GM19035 (cell line): Measurements from ENCODE around the gene CABP5.
"Not testable (repeated sequence)": the region's sequence is repeated elsewhere in the genome, so short reads cannot be mapped to it uniquely, and the experiment has no call there.

Experiments used
- ATAC-seq: cut with Tn5 transposase; IDR thresholded peaks from one replicate; pipeline ENCODE4 v1.9.1; 2021; ENCODE audit not compliant: unreplicated experiment

The CABP5 gene

GRCh38 chr19:48043675-48044258 lies at the start of gene CABP5:
CABP5 (minus strand) TSS chr19:48044079; CDS start chr19:48043922, 157 bp downstream.
- no peak for ATAC-seq

- ATAC-seq, result not testable (repeated sequence)
These were observed 47.3 kb upstream of the CABP5 start for GRCh38 chr19:48091111-48091718.

GRCh38 chr19:48090281-48090802 lies 46.5 kb upstream of the CABP5 start:
- ATAC-seq, result no peak

DNA sequence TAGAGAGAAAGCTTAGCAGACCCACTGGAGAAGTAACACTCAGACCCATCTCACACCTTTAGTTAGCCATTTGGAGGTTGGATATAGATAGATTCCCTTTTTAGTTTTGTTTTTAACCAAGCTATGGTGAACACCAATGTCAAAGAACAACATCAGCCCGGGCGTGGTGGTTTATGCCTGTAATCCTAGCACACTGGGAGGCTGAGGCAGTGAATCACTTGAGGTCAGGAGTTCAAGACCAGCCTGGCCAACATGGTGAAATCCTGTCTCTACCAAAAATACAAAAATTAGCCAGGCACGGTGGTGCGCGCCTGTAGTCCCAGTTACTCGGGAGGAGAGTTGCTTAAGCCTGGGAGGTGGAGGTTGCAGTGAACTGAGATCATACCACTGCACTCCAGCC lies 45.1 kb upstream of the CABP5 start:
- ATAC-seq, result not testable (repeated sequence)

DNA sequence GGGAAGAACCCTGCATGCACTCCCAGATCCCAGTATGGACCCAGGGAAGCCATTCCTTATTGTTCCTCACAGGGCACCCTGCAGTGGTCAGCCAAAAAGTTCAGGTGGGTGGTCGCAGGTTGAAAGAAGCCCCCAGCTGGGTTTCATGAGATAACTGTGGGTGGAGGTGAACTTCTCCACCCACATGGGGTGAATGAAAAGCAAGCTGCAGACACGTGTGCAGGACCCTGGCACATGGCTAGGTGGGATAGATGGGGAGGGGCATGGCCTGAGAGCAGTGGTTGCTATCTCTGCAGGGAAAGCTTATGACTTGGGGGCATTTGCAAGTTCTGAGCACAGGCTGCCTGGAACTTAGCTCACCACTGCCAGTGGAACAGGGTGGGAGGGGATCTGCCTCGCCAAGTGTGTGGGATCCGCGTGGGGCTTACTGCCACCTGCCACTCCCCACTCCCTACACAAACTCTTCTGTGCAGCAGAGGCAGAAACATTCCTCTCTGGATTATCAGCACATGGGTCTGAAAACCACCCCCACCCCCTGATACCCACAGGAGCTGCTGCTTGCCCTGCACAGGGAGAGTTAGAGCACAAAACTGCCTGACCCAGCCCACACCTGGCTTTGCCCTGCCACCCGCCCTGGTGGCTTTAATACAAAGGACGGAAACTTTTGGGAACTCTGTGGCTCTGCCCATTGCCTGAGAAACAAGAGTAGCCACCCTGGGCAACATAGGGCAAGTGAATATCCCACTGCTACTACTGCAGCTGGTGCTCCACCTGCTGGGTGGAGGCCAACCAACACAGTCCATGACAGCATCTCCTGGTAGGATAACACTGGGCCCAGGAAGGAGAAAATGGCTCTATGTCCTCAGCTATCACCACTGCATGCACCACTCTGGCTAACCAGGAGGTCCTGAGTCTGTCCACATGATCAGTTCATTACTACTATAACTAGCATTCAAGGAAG lies 42.3 kb upstream of the CABP5 start:
- no peak for ATAC-seq

GRCh38 chr19:48085076-48085475 lies 41.2 kb upstream of the CABP5 start:
- no peak for ATAC-seq

DNA sequence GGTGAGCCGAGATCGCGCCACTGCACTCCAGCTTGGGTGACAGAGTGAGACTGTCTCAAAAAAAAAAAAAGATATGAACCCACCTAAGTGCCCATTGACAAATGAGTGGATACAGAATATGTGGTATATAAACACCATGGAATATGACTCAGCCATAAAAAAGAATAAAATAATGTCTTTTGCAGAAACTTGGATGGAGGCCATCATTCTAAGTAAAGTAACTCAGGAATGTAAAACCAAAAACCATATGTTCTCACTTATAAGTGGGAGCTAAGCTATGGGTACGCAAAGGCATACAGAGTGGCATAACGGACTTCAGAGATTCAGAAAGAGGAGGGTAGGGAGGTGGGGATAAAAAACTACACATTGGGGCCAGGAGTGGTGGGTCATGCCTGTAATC lies 37.2 kb upstream of the CABP5 start:
- ATAC-seq, result no peak

DNA sequence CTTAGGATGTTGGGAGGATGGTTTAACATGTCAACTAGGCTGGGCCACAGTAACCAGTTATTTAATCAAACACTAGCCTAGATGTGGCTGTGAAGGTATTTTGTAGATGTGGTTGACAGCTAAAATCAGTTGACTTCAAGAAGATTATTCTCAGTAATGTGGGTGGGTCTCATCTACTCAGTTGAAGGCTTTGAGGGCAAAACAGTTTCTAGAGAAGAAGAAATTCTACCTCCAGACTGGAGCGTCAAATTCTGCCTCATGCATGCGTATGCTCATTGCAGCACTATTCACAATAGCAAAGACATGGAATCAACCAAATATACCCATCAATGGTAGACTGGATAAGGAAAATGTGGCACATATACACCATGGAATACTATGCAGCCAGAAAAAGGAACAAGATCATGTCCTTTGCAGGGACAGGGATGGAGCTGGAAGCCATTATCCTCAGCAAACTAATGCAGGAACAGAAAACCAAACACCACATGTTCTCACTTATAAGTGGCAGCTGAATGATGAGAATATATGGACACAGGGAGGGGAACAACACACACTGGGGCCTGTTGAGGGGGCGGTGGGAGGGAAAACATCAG lies 26.4 kb upstream of the CABP5 start:
- not testable (repeated sequence) for ATAC-seq

- ATAC-seq, result no peak
These were observed 25.6 kb upstream of the CABP5 start for GRCh38 chr19:48069435-48069834.

DNA sequence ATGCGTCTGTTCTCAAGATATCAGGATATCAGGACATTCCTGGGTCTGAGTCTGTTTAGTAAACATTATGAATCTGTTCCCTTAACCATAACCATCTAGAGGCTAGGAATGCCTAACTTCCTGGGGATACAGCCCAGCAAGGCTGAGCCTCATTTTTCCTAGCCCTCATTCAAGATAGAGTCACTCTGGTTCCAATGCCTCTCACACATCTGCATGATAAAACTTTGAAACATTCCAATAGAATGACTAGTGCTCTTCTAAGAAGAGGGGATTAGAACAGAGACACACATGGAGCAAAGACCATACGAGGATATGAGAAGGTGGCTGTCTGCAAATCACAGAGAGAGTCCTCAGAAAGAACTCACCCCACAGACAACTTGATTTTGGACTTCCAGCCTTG lies 20.6 kb upstream of the CABP5 start:
- no peak for ATAC-seq

GRCh38 chr19:48061401-48062344 lies 17.8 kb upstream of the CABP5 start:
- ATAC-seq, result no peak

DNA sequence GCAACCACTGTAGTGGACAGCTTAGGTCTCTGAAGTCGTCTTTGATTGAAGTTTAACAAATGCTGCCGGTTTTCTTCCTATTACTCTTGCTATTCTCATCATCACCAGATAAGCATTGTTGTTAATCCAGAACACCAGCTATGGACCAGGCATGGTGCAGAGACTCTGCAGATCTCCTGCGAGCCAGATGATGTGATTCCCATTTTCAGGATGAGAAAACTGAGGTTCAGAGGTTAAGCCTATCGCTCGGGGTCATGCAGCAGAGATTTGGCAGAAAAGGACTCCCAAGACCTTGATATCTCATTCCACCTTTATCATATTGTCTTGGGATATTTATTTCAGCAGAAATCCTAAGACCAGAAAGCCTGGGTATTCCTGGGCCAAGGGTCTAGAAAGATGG lies 16.5 kb upstream of the CABP5 start:
- no peak for ATAC-seq

DNA sequence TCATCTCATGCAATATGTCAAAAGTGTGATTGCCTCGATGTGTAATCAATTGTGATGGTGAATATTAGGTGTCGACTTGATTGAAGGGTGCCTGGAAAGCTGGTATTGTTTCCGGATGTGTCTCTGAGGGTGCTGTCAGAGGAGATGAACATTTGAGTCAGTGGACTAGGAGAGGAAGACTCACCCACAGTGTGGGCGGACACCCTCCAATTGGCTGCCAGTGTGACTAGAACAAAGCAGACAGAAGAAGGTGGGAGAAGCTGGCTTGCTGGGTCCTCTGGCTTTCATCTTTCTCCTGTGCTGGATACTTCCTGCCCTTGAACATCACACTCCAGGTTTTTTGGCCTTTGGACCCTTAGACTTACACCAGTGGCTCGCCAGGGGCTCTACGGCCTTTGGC lies 15.5 kb upstream of the CABP5 start:
- ATAC-seq, result no peak

GRCh38 chr19:48053856-48054255 lies 10.0 kb upstream of the CABP5 start:
- ATAC-seq, result no peak

DNA sequence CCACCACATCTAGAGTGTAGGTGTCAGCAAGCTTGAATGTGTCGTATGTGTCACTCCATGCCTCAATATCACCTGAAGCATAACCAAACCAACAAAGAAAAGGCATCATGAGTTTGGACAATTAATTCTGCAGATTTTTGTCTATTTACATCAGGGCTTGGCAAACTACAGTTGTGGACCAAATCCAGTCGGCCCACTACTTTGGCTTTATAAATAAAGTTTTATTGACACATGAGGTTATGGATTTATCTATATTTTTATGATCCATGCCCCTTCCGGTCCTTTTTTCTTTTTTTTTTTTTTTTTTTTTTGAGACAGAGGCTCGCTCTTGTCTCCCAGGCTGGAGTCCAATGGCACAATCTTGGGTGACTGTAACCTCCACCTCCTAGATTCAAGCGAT lies 9.2 kb upstream of the CABP5 start:
- ATAC-seq, result no peak

DNA sequence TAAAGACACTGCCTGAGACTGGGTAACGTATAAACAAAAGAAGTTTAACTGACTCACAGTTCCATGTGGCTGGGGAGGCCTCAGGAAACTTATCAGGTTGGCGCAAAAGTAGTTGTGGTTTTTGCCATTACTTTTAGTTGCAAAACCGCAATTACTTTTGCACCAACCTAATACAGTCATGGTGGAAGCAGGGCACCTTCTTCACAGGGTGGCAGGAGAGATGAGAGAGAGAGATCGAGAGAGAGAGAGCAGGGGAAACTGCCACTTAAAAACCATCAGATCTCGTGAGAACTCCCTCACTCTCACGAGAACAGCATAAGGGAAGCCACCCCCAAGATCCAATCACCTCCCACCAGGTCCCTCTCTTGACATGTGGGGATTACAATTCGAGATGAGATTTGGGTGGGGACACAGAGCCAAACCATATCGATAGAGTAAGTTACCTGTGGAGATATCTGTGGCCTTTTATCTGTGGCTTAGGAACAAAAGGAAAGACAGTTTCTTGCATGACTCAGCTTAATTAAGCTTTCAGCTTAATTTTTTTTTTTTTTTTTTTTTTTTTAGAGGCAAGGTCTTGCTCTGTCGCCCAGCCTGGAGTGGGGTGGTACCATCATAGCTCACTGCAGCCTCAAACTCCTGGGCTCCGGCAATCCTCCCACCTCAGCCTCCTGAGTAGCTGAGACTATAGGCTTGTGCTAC lies 7.6 kb upstream of the CABP5 start:
- ATAC-seq, result no peak

- no peak for ATAC-seq
These were observed 682 bp upstream of the CABP5 start for GRCh38 chr19:48044561-48044960.

DNA sequence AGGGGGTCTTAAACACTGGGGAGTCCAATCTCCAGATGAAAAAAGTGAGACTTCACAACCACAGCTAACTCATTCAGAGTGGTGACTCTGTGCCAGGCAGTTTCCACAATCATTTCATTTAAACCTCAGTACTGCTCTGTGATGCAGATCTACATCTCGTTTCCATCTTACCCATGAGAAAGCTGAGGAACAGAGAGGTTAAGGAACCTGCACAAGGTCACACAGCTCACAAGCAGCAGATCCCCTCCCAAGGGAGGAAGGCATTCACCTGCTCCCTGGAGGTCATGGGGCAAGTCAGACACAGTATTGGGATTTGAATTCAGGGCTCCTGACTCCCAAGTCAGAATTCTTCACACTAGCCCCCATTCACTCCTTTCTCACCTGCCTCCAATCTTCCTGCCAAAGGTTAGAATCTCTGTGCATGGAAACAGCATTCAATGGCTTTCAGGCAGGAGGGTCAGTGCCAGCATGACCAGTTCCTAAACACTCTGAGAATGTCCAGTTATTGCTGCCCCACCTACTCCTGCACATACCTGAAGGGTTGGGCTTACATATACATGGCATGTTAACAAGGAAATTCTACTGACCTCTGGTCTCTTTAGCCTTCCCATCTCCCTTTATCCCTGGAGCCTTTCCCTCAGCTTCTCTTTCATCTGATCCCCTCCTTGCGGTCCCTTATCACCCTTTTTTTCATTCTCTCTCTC lies 1.9 kb downstream of the CABP5 start:
- no peak for ATAC-seq

GRCh38 chr19:48036765-48037164 lies 7.1 kb downstream of the CABP5 start:
- no peak for ATAC-seq
